HG03066 (cell line): ENCODE results near the gene ORMDL3.

Experiments
- ATAC-seq: cut with Tn5 transposase; IDR thresholded peaks from one replicate; pipeline ENCODE4 v1.9.1; 2021; ENCODE audit warnings: low read depth; ENCODE audit not compliant: unreplicated experiment

The ORMDL3 gene, protein sequence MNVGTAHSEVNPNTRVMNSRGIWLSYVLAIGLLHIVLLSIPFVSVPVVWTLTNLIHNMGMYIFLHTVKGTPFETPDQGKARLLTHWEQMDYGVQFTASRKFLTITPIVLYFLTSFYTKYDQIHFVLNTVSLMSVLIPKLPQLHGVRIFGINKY

GRCh38 chr17:39927101-39927928 is at the start of gene ORMDL3, which contains the start of gene LRRC3C:
ORMDL3 (minus strand) TSS chr17:39927601; CDS start chr17:39924203, 3,398 bp downstream.
LRRC3C (plus strand) TSS chr17:39927732; CDS start chr17:39941524, 13,792 bp downstream.
- peak; percentile 63 for ATAC-seq

DNA sequence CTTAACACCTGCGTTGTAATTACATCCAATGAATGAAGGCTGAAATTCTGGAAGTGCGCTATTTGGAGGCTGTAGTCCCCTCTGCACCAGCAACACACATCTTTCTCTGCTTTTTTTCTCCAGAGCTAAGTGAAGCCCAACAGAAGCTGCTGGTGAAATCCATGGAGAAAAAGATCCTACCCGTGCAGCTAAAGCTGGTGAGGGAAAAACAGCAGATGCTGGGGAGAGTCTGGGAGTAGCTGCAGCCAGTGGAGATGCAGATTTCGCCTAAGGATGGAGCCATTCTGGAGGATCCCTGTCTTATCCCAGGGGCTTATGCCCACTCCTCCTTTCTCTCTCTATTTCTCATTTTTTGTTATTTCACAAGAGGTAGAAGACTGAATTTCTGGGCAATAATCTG is 48.4 kb upstream of the ORMDL3 start:
- ATAC-seq, result no peak

DNA sequence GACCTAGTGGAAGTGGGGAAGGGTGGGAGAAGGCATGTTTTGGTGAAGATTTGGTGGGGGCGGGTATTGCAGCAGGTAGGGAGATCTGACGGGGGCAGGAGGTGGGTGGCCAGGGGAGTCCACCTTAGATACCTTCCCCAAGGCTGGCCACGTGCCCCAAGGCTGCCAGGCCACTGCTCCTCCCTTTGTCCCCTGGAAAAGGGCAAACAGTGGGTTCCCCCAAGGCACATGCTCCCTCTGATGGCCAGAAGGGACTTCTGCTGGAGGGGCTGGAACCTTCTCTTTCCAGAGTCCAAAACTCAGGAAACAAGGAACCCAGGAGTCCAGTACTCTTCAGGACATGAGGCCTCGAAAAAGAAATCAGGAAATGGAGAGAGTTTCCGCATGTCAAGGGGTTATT is 47.0 kb upstream of the ORMDL3 start:
- no peak for ATAC-seq

DNA sequence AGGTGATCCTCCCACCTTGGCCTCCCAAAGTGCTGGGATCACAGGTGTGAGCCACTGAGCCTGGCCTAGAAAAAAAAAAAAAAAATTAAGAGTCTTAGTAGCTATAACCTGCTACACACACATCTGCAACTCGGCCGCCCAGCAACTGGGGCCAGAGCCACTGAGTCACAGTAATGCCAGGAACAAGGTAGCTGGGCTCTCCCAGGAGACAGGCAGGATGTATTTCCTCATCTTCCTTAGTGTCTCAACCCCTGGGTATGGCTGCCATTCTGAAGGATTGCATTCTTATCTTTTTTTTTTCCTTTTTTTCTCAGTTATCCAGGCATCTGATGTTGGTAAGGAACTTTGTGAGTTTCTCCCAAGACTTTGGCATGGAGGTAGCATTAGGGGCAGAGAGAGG is 46.1 kb upstream of the ORMDL3 start:
- ATAC-seq, result no peak

DNA sequence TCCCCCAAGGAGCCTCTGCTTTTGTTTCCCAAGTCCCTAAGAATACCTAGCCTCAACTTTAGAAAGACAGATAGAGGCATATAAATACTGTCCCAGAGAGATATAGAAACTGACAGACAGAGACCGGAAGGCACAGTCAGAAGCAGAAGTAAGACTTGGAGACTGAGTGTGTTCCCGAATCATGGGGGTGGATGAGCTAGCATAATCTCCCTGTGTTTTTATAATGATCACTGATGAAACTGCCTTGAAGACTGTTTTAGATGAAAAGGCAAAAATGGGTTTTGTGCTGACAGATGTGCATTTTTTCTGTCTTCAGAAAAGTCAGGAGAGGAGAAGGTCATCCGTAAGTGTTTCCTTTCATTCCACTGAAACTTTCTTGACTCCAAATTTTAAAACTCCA is 44.9 kb upstream of the ORMDL3 start:
- no peak for ATAC-seq

GRCh38 chr17:39971076-39971603 is 43.7 kb upstream of the ORMDL3 start:
- no peak for ATAC-seq

DNA sequence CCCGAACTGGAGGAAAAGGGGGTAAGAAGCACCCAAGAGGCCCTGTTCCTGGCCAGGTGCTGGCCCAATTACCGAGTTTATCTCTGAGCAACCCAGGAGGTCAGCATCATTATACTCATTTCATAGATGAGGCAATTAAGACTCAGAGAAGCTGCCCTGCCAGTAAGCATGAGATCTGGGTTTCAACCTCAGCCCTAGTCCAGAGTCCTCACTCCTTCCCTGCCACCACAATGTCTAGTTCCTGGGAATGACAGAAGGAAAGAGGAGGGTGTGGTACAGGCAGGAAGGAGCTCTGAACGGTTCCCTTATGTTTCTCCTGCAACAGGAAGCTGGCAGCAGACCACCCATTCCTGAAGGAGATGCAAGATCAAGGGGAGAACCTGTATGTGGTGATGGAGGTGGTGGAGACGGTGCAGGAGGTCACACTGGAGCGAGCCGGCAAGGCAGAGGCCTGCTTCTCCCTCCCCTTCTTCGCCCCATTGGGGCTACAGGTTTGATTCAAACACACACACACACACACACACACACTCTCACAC is 42.8 kb upstream of the ORMDL3 start:
- ATAC-seq, result no peak

GRCh38 chr17:39969375-39969774 is 42.0 kb upstream of the ORMDL3 start:
- no peak for ATAC-seq

DNA sequence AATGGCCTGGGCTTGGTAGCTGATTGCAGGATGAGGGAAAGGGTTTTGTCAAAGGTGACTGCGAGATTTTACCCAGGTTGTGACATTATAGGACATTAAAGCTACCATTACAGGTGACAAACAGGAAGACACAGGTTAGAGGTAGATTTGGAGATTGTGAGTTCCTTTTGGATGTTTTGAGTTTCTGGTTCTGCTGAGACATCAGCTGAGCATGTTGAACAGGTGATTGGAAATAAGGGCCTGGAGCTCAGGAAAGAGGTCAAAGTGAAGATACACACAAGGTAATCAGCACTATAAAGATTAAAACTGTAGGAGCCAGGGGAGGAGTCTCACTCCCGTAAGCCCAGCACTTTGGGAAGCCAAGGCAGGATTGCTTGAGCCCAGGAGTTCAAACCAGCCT is 41.4 kb upstream of the ORMDL3 start:
- ATAC-seq, result no peak

DNA sequence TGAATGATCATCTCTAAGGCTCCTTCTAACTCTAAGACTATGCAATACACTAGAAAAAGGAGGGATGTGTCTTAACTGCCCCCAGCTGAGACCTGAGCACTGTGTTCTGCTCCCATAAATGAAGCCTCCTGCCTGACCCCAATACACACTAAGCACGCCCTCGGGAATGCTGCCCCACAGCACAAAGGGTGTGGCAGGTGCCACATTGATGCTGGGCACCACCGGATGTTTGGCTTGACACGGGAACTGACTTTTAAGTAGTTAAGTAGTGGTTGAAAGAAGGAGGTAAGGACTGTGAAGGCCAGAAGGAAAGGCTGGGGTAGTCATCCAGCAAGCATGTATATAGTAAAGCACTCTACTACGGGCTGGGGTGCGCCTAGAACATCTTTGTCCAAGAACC is 39.4 kb upstream of the ORMDL3 start:
- ATAC-seq, result no peak

GRCh38 chr17:39965017-39965699 is 37.8 kb upstream of the ORMDL3 start:
- no peak for ATAC-seq

- no peak for ATAC-seq
Measured at GRCh38 chr17:39963829-39964228, 36.4 kb upstream of the ORMDL3 start.

DNA sequence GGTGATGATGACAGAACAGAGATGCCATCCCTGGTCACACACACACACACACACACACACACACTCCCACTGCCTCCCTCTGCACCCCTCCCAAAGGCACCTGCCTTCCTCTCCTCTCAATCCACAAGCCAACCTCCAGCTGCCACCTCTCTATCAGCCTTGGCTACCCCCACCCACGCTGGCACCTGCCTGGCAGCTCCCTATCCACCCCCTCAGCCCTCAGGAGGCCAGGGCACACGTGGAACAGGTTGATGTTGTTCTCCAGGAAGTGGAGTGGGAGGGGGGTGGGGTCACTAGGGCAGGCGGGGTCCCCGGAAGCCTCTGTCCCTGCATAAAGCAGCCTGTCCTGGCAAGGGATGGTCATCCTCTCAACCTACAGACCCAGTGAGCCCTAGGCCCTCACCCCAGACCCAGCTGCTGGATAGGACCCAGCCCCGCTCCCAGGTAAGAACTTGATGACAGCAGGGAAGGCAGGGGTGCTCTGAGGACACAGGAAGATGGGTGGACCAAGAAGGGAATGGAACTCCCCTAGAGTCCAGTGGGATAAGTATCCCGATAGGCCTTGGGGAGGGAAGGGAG is 35.3 kb upstream of the ORMDL3 start, which contains the start of gene GSDMA:
TSS of gene GSDMA (plus strand) at position 363 of the 579 bp plus-strand sequence. CDS start 2,684 bp downstream, outside the sequence.
- ATAC-seq, result no peak

- no peak for ATAC-seq
Measured at GRCh38 chr17:39960524-39961041, 33.2 kb upstream of the ORMDL3 start.

- ATAC-seq, result no peak
Measured at GRCh38 chr17:39955726-39956225, 28.4 kb upstream of the ORMDL3 start.

DNA sequence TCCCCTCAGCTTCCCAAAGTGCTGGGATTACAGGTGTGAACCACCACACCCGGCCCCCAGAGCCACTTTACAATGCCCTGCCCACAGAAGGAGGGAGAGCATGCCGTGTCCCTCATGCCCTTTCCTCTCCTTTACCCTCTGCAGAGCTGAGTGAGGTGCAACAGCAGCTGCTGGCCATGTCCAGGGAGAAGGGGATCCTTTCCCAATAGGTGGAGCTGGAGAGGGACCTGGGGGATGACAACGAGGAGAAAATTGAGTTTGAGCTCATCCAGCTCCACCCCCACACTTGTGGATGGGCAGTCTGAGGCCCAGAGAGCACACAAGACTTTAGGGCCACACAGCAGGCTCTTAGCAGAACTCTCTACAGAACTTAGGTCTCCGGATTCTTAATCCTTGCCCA is 27.5 kb upstream of the ORMDL3 start:
- ATAC-seq, result no peak

DNA sequence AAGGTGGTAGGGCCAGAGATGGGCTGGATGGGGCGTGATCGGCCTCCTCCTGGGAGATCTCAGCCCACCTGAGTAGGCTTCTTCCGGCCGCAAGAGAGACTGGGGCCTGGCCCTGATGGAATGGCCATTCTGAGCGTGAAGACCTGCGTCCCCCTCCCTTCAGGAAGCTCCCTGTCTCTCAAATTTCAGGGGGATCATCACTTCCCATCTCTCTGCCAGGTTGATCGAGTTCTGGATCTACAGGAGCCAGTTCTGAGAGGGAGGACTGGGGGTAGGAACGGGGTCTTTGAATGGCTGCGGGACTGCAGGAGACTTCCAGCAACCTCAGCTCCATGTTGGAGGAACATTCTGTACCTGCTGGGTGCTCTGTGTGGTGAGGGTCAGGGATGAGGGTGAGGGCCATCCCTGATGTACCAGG is 26.1 kb upstream of the ORMDL3 start:
- no peak for ATAC-seq

GRCh38 chr17:39952680-39953470 is 25.5 kb upstream of the ORMDL3 start:
- ATAC-seq, result peak; percentile 70

DNA sequence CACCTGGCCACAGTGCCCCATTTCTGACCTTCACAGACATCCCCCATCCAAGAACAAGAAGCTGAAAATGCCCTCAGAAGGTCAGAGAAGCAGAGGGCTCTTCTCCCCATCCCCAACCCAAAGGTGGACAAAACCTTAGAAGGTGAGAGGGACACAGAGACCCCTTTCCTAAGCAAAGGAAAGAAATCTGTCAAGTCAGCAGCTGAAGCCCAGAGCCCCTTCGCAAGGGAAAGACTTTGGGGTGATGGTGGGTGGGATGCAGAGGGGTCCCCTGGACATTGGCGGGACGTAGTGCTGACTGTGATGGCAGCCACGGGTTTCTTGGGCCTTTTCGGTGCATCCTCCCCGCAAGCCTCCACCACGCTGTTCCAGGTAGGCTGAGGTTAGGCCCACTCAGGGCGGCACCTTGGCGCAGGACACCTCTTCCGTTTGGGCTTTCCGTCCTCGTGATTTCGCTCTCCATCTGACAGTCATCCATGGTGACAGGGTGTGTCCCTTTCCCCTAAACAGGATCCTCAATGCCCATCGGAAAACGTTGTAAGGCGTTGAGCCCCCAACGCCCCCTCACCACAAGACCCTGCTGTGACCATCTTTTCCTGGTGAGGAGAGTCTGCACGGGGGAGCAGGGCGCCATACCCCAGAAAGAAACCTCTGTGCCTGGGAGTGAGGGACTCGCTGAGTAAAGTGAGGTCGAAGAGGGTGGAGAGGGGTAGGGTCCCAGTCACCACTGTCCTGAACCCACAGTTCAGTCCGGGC is 24.7 kb upstream of the ORMDL3 start:
- ATAC-seq, result no peak
